Type B pancreatic cell (in vitro differentiated cells): ENCODE measurements around the gene PDZD4. TPM values are rescaled to one million over a fixed set of nuclear protein-coding genes. Genes with fewer than 3 reads are reported as not detected.

Experiments used
- DNase-seq: peaks from one replicate; pipeline ENCODE4 v3.0.0; 2021; ENCODE audit warnings: mixed read lengths; ENCODE audit not compliant: unreplicated experiment; ENCODE audit errors: extremely low spot score
- H3K27ac Mint-ChIP-seq: 2 replicates; pipeline ENCODE4 v1.8.0; 2021; ENCODE audit warnings: mild to moderate bottlenecking, mixed read lengths
- H3K27me3 Mint-ChIP-seq: 2 replicates; pipeline ENCODE4 v1.8.0; 2021; ENCODE audit warnings: mixed read lengths
- H3K36me3 Mint-ChIP-seq: 2 replicates; pipeline ENCODE4 v1.8.0; 2021; ENCODE audit warnings: mixed read lengths
- H3K4me1 Mint-ChIP-seq: one replicate; pipeline ENCODE4 v1.8.0; 2021; ENCODE audit warnings: mixed read lengths; ENCODE audit not compliant: unreplicated experiment
- H3K4me3 Mint-ChIP-seq: 2 replicates; pipeline ENCODE4 v1.8.0; 2021; ENCODE audit warnings: mild to moderate bottlenecking, mixed read lengths
- H3K9me3 Mint-ChIP-seq: 2 replicates; pipeline ENCODE4 v1.8.0; 2021; ENCODE audit warnings: mixed read lengths
- CTCF ChIP-seq: fragments of 200-600 bp; sonication (generic); conservative IDR thresholded peaks from 2 replicates; pipeline ENCODE4 v1.5.0; 2021; ENCODE audit warnings: antibody characterized with exemption, mild to moderate bottlenecking
- total RNA-seq: library from RNA; stranded (reverse); gene quantifications from 2 replicates; pipeline ENCODE4 v1.2.1, GENCODE V29; 2021; ENCODE audit warnings: low replicate concordance

The PDZD4 gene
- total RNA-seq, 1 donor from 2014 or later = 23.9 TPM

GRCh38 chrX:153865685-153866084, 35.3 kb upstream of the PDZD4 start:
- Mint-ChIP-seq H3K27ac (no peak overlapping the region), H3K4me1 (no peaks in the 10 kb centered on the region), H3K4me3 (no peak overlapping the region), H3K27me3 (no peaks in the 10 kb centered on the region), H3K9me3 (no peaks in the 10 kb centered on the region), H3K36me3 (no peaks in the 10 kb centered on the region)
- TF ChIP-seq CTCF = no peak
- no peak for DNase-seq

- H3K27ac Mint-ChIP-seq = no peak overlapping the region
- no peaks in the 10 kb centered on the region for H3K9me3 Mint-ChIP-seq
- no peak for DNase-seq
- no peaks in the 10 kb centered on the region for H3K27me3 Mint-ChIP-seq
- H3K36me3 Mint-ChIP-seq = no peaks in the 10 kb centered on the region
- H3K4me1 Mint-ChIP-seq = no peaks in the 10 kb centered on the region
- TF ChIP-seq CTCF = no peak
- no peak overlapping the region for H3K4me3 Mint-ChIP-seq
Measured at GRCh38 chrX:153865321-153865580, 34.9 kb upstream of the PDZD4 start.

GRCh38 chrX:153864561-153865320, 34.4 kb upstream of the PDZD4 start:
- Mint-ChIP-seq H3K9me3 (no peaks in the 10 kb centered on the region), H3K27ac (no peak overlapping the region), H3K27me3 (no peaks in the 10 kb centered on the region), H3K36me3 (no peaks in the 10 kb centered on the region), H3K4me3 (no peak overlapping the region), H3K4me1 (no peaks in the 10 kb centered on the region)
- no peak for TF ChIP-seq CTCF
- DNase-seq = no peak

- Mint-ChIP-seq H3K9me3 (no peaks in the 10 kb centered on the region), H3K27me3 (peaks cover 3% of the 10 kb centered on the region), H3K27ac (no peak overlapping the region)
Measured at GRCh38 chrX:153864101-153864500, 33.8 kb upstream of the PDZD4 start.

GRCh38 chrX:153863251-153863991, 33.1 kb upstream of the PDZD4 start:
- no peak overlapping the region for H3K27ac Mint-ChIP-seq
- DNase-seq = no peak
- peaks cover 8% of the 10 kb centered on the region for H3K27me3 Mint-ChIP-seq
- H3K9me3 Mint-ChIP-seq = no peaks in the 10 kb centered on the region
- no peaks in the 10 kb centered on the region for H3K36me3 Mint-ChIP-seq
- no peaks in the 10 kb centered on the region for H3K4me1 Mint-ChIP-seq
- TF ChIP-seq CTCF = no peak
- H3K4me3 Mint-ChIP-seq = no peak overlapping the region

More at GRCh38 chrX:153864101-153864500, 33.8 kb upstream of the PDZD4 start:
- TF ChIP-seq CTCF = no peak
- no peak for DNase-seq
- Mint-ChIP-seq H3K36me3 (no peaks in the 10 kb centered on the region), H3K4me1 (no peaks in the 10 kb centered on the region), H3K4me3 (no peak overlapping the region)
